Astrocyte of the hippocampus (primary cell): ENCODE data around the gene ABO.
"Not testable (repeated sequence)": the region's sequence is repeated elsewhere in the genome, so short reads cannot be mapped to it uniquely, and the experiment has no call there.

Experiments
- DNase-seq: peaks from one replicate; pipeline ENCODE4 v3.0.0; 2011; ENCODE audit warnings: low read depth, low spot score

ABO gene

GRCh38 chr9:133290751-133291302, 15.8 kb upstream of the ABO start:
- no peak for DNase-seq

- DNase-seq = no peak
Observed at GRCh38 chr9:133286523-133286922, 11.5 kb upstream of the ABO start.

DNA sequence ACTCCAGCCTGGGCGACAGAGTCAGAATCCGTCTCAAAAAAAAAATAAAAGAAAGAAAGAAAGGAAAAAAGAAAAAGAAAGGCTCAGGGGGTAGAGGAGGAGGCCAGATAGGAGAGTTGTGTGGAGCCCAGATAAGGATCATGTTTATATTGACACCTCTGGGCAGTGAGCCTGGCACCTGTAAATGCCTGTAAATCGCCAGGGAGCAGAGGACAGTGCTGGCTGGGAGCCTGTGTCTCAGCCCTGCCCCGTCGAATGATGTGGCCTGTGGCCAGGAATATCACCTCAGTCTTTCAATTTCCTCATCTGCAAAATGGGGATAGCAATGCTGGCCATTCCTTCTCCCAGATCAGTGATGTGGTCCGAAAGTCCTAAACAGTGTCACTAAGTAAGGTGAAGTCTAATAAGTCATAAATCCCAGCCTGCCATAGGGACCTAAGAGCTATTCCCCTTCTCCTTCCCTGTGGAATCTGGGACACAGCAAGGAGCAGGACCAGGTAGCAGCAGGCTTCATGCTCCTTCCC, 10.3 kb upstream of the ABO start:
- no peak for DNase-seq

DNA sequence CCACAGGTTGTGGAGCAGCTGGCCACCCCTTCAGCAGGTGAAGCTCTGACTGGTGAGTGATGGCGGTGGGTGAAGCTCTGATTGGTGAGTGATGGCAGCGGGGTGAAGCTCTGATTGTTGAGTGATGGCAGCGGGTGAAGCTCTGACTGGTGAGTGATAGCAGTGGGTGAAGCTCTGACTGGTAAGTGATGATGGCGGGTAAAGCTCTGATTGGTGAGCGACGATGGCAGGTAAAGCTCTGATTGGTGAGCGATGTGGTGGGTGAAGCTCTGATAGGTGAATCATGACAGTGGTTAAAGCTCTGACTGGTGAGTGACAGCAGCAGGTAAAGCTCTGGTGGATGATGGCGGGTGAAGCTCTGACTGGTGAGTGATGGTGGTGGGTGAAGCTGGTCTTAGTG, 9.4 kb upstream of the ABO start:
- DNase-seq = no peak

- DNase-seq = not testable (repeated sequence)
Observed at GRCh38 chr9:133283255-133284032, 8.4 kb upstream of the ABO start.

DNA sequence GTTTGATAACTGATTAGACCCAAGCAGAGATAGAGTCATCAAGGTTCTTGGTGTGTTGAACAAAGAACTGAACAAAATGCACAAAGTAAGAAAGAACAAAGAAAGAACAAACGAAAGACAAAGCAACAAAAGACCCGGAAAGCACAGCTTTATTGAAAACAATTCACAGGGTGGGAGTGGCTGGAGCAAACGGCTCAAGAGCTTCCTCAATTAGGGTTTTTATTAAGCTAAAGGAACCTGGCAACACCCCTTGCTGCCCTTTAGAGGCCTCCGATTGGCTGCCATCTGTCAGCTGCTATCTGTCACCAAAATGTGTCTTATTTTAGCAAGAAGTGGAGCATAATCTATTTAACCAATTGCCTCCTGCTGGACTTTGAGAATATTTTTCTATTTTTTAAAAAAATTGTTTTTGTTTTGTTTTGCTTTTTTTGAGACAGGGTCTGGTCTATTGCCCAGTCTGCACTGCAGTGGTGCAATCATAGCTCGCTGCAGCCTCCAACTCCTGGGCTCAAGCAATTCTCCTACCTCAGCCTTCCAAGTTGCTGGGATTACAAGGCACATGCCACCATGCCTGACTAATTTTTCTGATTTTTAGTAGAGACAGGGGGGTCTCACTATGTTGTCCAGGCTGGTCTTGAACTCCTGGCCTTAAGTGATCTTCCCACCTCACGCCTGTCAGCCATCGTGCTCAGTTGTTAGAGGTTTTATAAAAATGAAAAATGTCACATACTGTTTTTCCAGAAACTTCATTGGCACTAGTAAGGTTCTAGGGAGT, 7.7 kb upstream of the ABO start:
- no peak for DNase-seq

DNA sequence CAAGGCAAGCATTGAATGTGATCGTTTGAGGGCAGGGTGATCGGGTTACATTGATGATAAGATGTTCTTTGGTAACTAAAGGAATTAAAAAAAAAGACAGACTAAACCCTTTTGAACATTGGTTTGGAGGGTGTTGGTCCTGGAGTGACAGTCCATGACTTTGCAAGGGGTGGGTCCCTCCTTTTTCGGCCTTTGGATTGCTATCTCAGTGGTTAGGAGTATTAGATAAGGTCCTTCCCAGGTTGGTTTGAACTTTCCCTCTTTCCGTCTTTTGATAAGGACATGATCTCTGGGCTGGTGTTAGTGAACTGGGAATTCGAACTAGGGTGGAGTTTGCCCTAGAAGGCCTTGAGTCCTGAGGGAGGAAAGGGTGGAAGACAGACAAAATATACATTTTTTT, 5.4 kb upstream of the ABO start:
- no peak for DNase-seq

DNA sequence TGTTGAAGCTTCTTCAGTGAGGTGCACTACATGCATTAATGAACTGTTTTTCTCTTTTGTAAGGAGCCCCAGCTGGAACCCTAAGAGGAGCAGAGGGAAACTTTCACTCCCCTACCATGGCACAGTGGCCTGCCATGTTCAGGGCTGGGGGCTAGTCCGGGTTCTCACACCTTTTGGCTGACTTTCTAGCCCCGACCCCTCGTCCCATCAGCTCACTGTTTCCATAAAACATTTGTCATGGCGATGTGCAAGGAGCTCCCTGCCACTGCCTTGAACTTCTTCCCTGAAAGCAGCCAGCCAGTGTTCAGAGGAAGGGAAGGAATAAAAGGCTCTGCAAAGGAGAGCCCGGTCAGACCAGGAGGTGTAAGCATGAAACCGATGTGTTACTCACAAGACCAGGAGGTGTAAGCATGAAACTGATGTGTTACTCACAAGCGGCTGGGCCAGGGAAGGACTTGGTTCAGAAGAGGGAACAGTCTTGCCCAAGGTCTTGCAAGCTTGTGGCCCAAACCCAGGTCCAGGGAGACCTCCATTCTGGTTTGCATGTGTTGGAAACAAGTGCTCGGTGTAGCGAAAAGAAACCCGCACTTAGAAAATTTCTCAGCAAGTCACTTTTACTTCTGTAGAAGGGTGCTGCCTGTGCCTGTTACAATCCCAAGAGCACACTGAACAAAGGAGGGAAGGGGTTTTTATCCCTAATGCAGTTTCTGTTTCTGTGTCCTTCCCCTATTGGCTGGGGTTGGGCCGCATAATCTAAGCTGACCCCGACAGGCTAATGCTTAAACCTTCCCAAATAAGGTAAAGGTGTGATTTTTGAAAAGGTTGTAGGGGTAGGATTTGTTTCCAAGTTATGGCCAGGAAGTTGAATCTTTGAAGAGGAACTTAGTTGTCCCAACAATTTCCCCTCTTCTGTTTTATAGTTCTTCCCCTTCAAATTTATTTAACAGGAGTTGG, 3.4 kb upstream of the ABO start:
- DNase-seq = no peak

DNA sequence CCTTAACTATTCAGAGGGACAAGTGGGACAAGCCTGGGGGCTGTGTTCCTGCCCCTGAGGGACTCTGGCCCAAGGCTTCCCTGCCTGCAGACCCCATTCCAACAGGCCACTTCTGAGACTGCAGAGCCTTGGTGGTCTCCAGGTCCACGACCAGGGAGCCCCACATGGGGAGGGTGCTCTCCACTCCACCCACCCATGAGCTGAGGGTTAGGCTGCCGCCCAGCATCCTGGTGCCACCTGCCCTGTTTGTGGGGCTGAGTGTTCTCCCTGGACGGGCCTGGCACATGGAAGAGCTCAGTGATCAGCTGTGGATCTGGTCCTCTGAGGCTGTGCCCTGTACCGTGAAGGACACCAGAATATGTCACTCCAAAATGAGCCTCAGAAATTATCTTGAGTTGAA, 2.5 kb upstream of the ABO start:
- no peak for DNase-seq

GRCh38 chr9:133276923-133277322, 1.9 kb upstream of the ABO start:
- DNase-seq = no peak

- DNase-seq = no peak
Observed at GRCh38 chr9:133276001-133276884, 1.2 kb upstream of the ABO start.

DNA sequence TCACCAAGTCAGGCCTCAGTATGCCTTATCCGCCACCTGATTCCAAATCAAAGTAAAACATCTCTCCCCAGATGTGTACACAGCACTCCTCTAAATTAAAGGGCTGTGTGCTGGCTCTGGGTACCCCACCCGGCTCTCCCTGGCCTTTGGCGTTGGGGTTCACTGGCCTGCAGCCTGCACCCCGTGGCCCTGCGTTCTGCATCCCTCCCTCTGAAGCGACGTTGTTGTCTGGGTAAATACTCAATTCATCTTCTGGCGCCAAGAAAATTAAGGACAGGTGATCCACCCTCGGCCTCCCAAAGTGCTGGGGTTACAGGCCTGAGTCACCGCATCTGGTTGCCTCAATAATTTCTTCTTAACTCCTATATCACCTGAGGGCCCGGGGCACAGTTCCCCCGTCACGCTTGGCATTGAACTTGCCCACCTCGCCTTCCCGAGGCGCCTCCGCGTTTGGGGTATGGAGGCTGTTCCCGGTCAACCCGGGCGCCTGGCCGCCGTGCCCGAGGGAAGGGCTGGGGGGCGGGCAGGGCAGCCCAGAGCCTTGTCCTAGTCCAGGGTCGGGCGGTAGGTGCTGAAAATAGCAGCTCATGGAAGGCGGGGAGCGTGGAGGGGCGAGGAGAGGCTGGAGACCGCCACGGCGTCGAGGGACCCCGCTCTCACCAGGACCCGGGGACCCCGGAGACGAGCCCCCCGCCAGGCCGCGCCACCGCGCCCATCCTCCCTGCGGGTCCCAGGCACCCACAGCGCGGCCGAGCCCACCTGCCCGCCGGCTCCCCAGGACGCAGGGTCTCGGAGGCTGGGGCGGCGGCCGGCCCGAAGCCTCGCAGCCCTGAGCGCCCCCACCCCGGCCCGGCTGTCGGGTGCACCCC, 531 bp downstream of the ABO start:
- DNase-seq = no peak

GRCh38 chr9:133273819-133274218, 1.2 kb downstream of the ABO start:
- no peak for DNase-seq

GRCh38 chr9:133273098-133273497, 1.9 kb downstream of the ABO start:
- DNase-seq = no peak

GRCh38 chr9:133269537-133270362, 5.3 kb downstream of the ABO start:
- no peak for DNase-seq

- not testable (repeated sequence) for DNase-seq
Observed at GRCh38 chr9:133269136-133269535, 5.9 kb downstream of the ABO start.

- no peak for DNase-seq
Observed at GRCh38 chr9:133268335-133269056, 6.5 kb downstream of the ABO start.

- no peak for DNase-seq
Observed at GRCh38 chr9:133264235-133264764, 10.7 kb downstream of the ABO start.
